Measurements from ENCODE around the gene RNPEP. TPM values are rescaled to one million over a fixed set of nuclear protein-coding genes. Genes with fewer than 3 reads are reported as not detected.
"Not testable (repeated sequence)": the region's sequence is repeated elsewhere in the genome, so short reads cannot be mapped to it uniquely, and the experiment has no call there.

The RNPEP gene
- total RNA-seq, 1 donor from 2014 or later: 70.1 TPM

- Mint-ChIP-seq H3K4me1 (ENCODE audit: unreplicated experiment) (peaks cover 3% of the 10 kb centered on the region), H3K4me3 (ENCODE audit: unreplicated experiment) (no peak overlapping the region), H3K9me3 (ENCODE audit: unreplicated experiment) (no peaks in the 10 kb centered on the region), H3K27ac (ENCODE audit: unreplicated experiment) (no peak overlapping the region), H3K27me3 (ENCODE audit: unreplicated experiment) (peaks cover 5% of the 10 kb centered on the region), H3K36me3 (ENCODE audit: low read depth, unreplicated experiment) (peaks cover 5% of the 10 kb centered on the region)
- TF ChIP-seq CTCF (IDR thresholded peaks at IDR 0.05; ENCODE audit: unreplicated experiment): no peak
- DNase-seq (ENCODE audit: low spot score): no peak
Measured at GRCh38 chr1:202016811-202017748, 34.6 kb downstream of the RNPEP start.

GRCh38 chr1:202017749-202018467 lies 35.5 kb downstream of the RNPEP start:
- H3K4me3 Mint-ChIP-seq (ENCODE audit: unreplicated experiment): no peak overlapping the region
- no peaks in the 10 kb centered on the region for H3K9me3 Mint-ChIP-seq (ENCODE audit: unreplicated experiment)
- peaks cover 3% of the 10 kb centered on the region for H3K4me1 Mint-ChIP-seq (ENCODE audit: unreplicated experiment)
- peaks cover 5% of the 10 kb centered on the region for H3K36me3 Mint-ChIP-seq (ENCODE audit: low read depth, unreplicated experiment)
- H3K27me3 Mint-ChIP-seq (ENCODE audit: unreplicated experiment): peaks cover 7% of the 10 kb centered on the region
- no peak overlapping the region for H3K27ac Mint-ChIP-seq (ENCODE audit: unreplicated experiment)
- TF ChIP-seq CTCF (IDR thresholded peaks at IDR 0.05; ENCODE audit: unreplicated experiment): no peak
- no peak for DNase-seq (ENCODE audit: low spot score)

- no peak for TF ChIP-seq CTCF (IDR thresholded peaks at IDR 0.05; ENCODE audit: unreplicated experiment)
- Mint-ChIP-seq H3K36me3 (ENCODE audit: low read depth, unreplicated experiment) (peaks cover 5% of the 10 kb centered on the region), H3K4me3 (ENCODE audit: unreplicated experiment) (no peak overlapping the region), H3K9me3 (ENCODE audit: unreplicated experiment) (no peaks in the 10 kb centered on the region), H3K4me1 (ENCODE audit: unreplicated experiment) (peaks cover 3% of the 10 kb centered on the region), H3K27me3 (ENCODE audit: unreplicated experiment) (peaks cover 9% of the 10 kb centered on the region), H3K27ac (ENCODE audit: unreplicated experiment) (no peak overlapping the region)
- no peak for DNase-seq (ENCODE audit: low spot score)
Measured at GRCh38 chr1:202018468-202019234, 36.2 kb downstream of the RNPEP start.

GRCh38 chr1:202019235-202019558 lies 36.7 kb downstream of the RNPEP start:
- H3K4me1 Mint-ChIP-seq (ENCODE audit: unreplicated experiment); H3K36me3 Mint-ChIP-seq (ENCODE audit: low read depth, unreplicated experiment); H3K4me3 Mint-ChIP-seq (ENCODE audit: unreplicated experiment); DNase-seq (ENCODE audit: low spot score); H3K9me3 Mint-ChIP-seq (ENCODE audit: unreplicated experiment); H3K27me3 Mint-ChIP-seq (ENCODE audit: unreplicated experiment); H3K27ac Mint-ChIP-seq (ENCODE audit: unreplicated experiment): not testable (repeated sequence)

GRCh38 chr1:202023001-202023433 lies 40.6 kb downstream of the RNPEP start:
- H3K27ac Mint-ChIP-seq (ENCODE audit: unreplicated experiment): no peak overlapping the region
- no peak for DNase-seq (ENCODE audit: low spot score)

More at GRCh38 chr1:202023001-202023433, 40.6 kb downstream of the RNPEP start:
- Mint-ChIP-seq H3K4me3 (ENCODE audit: unreplicated experiment) (no peak overlapping the region), H3K9me3 (ENCODE audit: unreplicated experiment) (no peaks in the 10 kb centered on the region), H3K36me3 (ENCODE audit: low read depth, unreplicated experiment) (peaks cover 5% of the 10 kb centered on the region), H3K4me1 (ENCODE audit: unreplicated experiment) (peaks cover 3% of the 10 kb centered on the region), H3K27me3 (ENCODE audit: unreplicated experiment) (peaks cover 9% of the 10 kb centered on the region)
- no peak for TF ChIP-seq CTCF (IDR thresholded peaks at IDR 0.05; ENCODE audit: unreplicated experiment)

Data from endothelial cell (in vitro differentiated cells).